ENCODE data around the gene MAP4K4. TPM values are rescaled to one million over a fixed set of nuclear protein-coding genes. Genes with fewer than 3 reads are reported as not detected.

The MAP4K4 gene
- total and polyA plus RNA-seq, 5 donors from 2014 or later, result 6.7 to 179 (median 14.7) TPM

- Mint-ChIP-seq H3K27me3 (no peaks in the 10 kb centered on the region), H3K9me3 (no peaks in the 10 kb centered on the region), H3K36me3 (peaks cover 10% of the 10 kb centered on the region), H3K4me3 (peak overlapping the region; percentile 35 to 73 (median 44)), H3K27ac (peak overlapping the region in 2 of 3 donors; percentile 43 to 59), H3K4me1 (peaks cover 48 to 98% (median 79%) of the 10 kb centered on the region in 4 donors)
- peak in 1 of 3 donors; percentile 67 for DNase-seq
- Histone ChIP-seq H3K36me3 (ENCODE audit: control insufficient read depth, insufficient read depth, low read length) (no peaks in the 10 kb centered on the region), H3K4me3 (ENCODE audit: low read depth, low read length) (peak overlapping the region; percentile 29), H3K27me3 (ENCODE audit: control insufficient read depth, insufficient read depth, low read length) (no peaks in the 10 kb centered on the region), H3K27ac (ENCODE audit: insufficient read depth, low read length, poor library complexity, severe bottlenecking) (no peak overlapping the region), H3K9me3 (ENCODE audit: control insufficient read depth in 2 of 2, low read length in 2 of 2) (no peaks in the 10 kb centered on the region), H3K4me1 (ENCODE audit: control insufficient read depth, insufficient read depth, low read length, poor library complexity, severe bottlenecking) (peaks cover 81% of the 10 kb centered on the region)
- peak; percentile 55 to 67 for ATAC-seq (ENCODE audit: low read depth in 2 of 2)
Observed at GRCh38 chr2:101725038-101725437, 27.5 kb downstream of the MAP4K4 start.

GRCh38 chr2:101725515-101726192, 28.1 kb downstream of the MAP4K4 start:
- Histone ChIP-seq H3K9me3 (ENCODE audit: control insufficient read depth in 2 of 2, low read length in 2 of 2) (no peaks in the 10 kb centered on the region), H3K27me3 (ENCODE audit: control insufficient read depth, insufficient read depth, low read length) (no peaks in the 10 kb centered on the region), H3K36me3 (ENCODE audit: control insufficient read depth, insufficient read depth, low read length) (no peaks in the 10 kb centered on the region), H3K27ac (ENCODE audit: insufficient read depth, low read length, poor library complexity, severe bottlenecking) (no peak overlapping the region), H3K4me1 (ENCODE audit: control insufficient read depth, insufficient read depth, low read length, poor library complexity, severe bottlenecking) (peaks cover 81% of the 10 kb centered on the region), H3K4me3 (ENCODE audit: low read depth, low read length) (no peak overlapping the region)
- Mint-ChIP-seq H3K4me1 (peaks cover 51 to 98% (median 81%) of the 10 kb centered on the region in 4 donors), H3K27me3 (no peaks in the 10 kb centered on the region), H3K27ac (peak overlapping the region in 2 of 3 donors; percentile 17 to 44), H3K9me3 (no peaks in the 10 kb centered on the region), H3K36me3 (peaks cover 10% of the 10 kb centered on the region), H3K4me3 (peak overlapping the region in 2 of 4 donors; percentile 50 to 73)
- peak in 1 of 3 donors; percentile 28 for DNase-seq
- ATAC-seq (ENCODE audit: low read depth in 2 of 2), result no peak

- Mint-ChIP-seq H3K27ac (peak overlapping the region in 1 of 3 donors; percentile 88), H3K4me1 (peaks cover 43 to 93% (median 73%) of the 10 kb centered on the region in 4 donors), H3K27me3 (no peaks in the 10 kb centered on the region), H3K36me3 (peaks cover 7% of the 10 kb centered on the region), H3K9me3 (no peaks in the 10 kb centered on the region), H3K4me3 (peak overlapping the region in 3 of 4 donors; percentile 32 to 75 (median 47))
- ATAC-seq (ENCODE audit: low read depth in 2 of 2) (no peak), DNase-seq (no peak)
- peaks cover 81% of the 10 kb centered on the region for H3K4me1 ChIP-seq (ENCODE audit: control insufficient read depth, insufficient read depth, low read length, poor library complexity, severe bottlenecking)
- peak overlapping the region; percentile 42 for H3K27ac ChIP-seq (ENCODE audit: insufficient read depth, low read length, poor library complexity, severe bottlenecking)
- no peaks in the 10 kb centered on the region for H3K9me3 ChIP-seq (ENCODE audit: control insufficient read depth in 2 of 2, low read length in 2 of 2)
- H3K27me3 ChIP-seq (ENCODE audit: control insufficient read depth, insufficient read depth, low read length), result no peaks in the 10 kb centered on the region
- H3K4me3 ChIP-seq (ENCODE audit: low read depth, low read length), result no peak overlapping the region
- H3K36me3 ChIP-seq (ENCODE audit: control insufficient read depth, insufficient read depth, low read length), result no peaks in the 10 kb centered on the region
Observed at GRCh38 chr2:101728865-101729264, 31.4 kb downstream of the MAP4K4 start.

GRCh38 chr2:101729521-101730190, 32.1 kb downstream of the MAP4K4 start:
- H3K4me3 Mint-ChIP-seq, result peak overlapping the region; percentile 58 to 75 (median 74)
- H3K36me3 Mint-ChIP-seq, result peaks cover 4% of the 10 kb centered on the region
- no peaks in the 10 kb centered on the region for H3K36me3 ChIP-seq (ENCODE audit: control insufficient read depth, insufficient read depth, low read length)
- peaks cover 43 to 92% (median 69%) of the 10 kb centered on the region in 4 donors for H3K4me1 Mint-ChIP-seq
- peak in 1 of 3 donors; percentile 59 for DNase-seq
- peaks cover 80% of the 10 kb centered on the region for H3K4me1 ChIP-seq (ENCODE audit: control insufficient read depth, insufficient read depth, low read length, poor library complexity, severe bottlenecking)
- ATAC-seq (ENCODE audit: low read depth in 2 of 2), result peak; percentile 50 to 53
- H3K27ac ChIP-seq (ENCODE audit: insufficient read depth, low read length, poor library complexity, severe bottlenecking), result peak overlapping the region; percentile 42
- H3K27me3 ChIP-seq (ENCODE audit: control insufficient read depth, insufficient read depth, low read length), result no peaks in the 10 kb centered on the region
- H3K9me3 Mint-ChIP-seq, result no peaks in the 10 kb centered on the region
- no peaks in the 10 kb centered on the region for H3K9me3 ChIP-seq (ENCODE audit: control insufficient read depth in 2 of 2, low read length in 2 of 2)
- H3K27me3 Mint-ChIP-seq, result no peaks in the 10 kb centered on the region
- H3K4me3 ChIP-seq (ENCODE audit: low read depth, low read length), result peak overlapping the region; percentile 71
- H3K27ac Mint-ChIP-seq, result peak overlapping the region; percentile 78 to 89 (median 88)

GRCh38 chr2:101731221-101732054, 33.9 kb downstream of the MAP4K4 start:
- no peaks in the 10 kb centered on the region for H3K27me3 ChIP-seq (ENCODE audit: control insufficient read depth, insufficient read depth, low read length)
- no peak overlapping the region for H3K4me3 ChIP-seq (ENCODE audit: low read depth, low read length)
- peaks cover 79% of the 10 kb centered on the region for H3K4me1 ChIP-seq (ENCODE audit: control insufficient read depth, insufficient read depth, low read length, poor library complexity, severe bottlenecking)
- H3K27ac Mint-ChIP-seq, result peak overlapping the region in 1 of 3 donors; percentile 46
- no peaks in the 10 kb centered on the region for H3K9me3 Mint-ChIP-seq
- peaks cover 42 to 92% (median 70%) of the 10 kb centered on the region in 4 donors for H3K4me1 Mint-ChIP-seq
- H3K27me3 Mint-ChIP-seq, result no peaks in the 10 kb centered on the region
- H3K4me3 Mint-ChIP-seq, result no peak overlapping the region
- no peaks in the 10 kb centered on the region for H3K9me3 ChIP-seq (ENCODE audit: control insufficient read depth in 2 of 2, low read length in 2 of 2)
- ATAC-seq (ENCODE audit: low read depth in 2 of 2) (no peak), DNase-seq (no peak)
- H3K36me3 ChIP-seq (ENCODE audit: control insufficient read depth, insufficient read depth, low read length), result no peaks in the 10 kb centered on the region
- peaks cover 3% of the 10 kb centered on the region for H3K36me3 Mint-ChIP-seq
- no peak overlapping the region for H3K27ac ChIP-seq (ENCODE audit: insufficient read depth, low read length, poor library complexity, severe bottlenecking)

- no peaks in the 10 kb centered on the region for H3K9me3 ChIP-seq (ENCODE audit: control insufficient read depth in 2 of 2, low read length in 2 of 2)
- Mint-ChIP-seq H3K4me1 (peaks cover 44 to 92% (median 71%) of the 10 kb centered on the region in 4 donors), H3K27ac (peak overlapping the region in 1 of 3 donors; percentile 48), H3K9me3 (no peaks in the 10 kb centered on the region), H3K4me3 (peak overlapping the region in 1 of 4 donors; percentile 59), H3K36me3 (peaks cover 3% of the 10 kb centered on the region), H3K27me3 (no peaks in the 10 kb centered on the region)
- H3K27me3 ChIP-seq (ENCODE audit: control insufficient read depth, insufficient read depth, low read length), result no peaks in the 10 kb centered on the region
- no peak for ATAC-seq (ENCODE audit: low read depth in 2 of 2)
- H3K36me3 ChIP-seq (ENCODE audit: control insufficient read depth, insufficient read depth, low read length), result no peaks in the 10 kb centered on the region
- DNase-seq, result no peak
- H3K27ac ChIP-seq (ENCODE audit: insufficient read depth, low read length, poor library complexity, severe bottlenecking), result no peak overlapping the region
- no peak overlapping the region for H3K4me3 ChIP-seq (ENCODE audit: low read depth, low read length)
- peaks cover 76% of the 10 kb centered on the region for H3K4me1 ChIP-seq (ENCODE audit: control insufficient read depth, insufficient read depth, low read length, poor library complexity, severe bottlenecking)
Observed at GRCh38 chr2:101732199-101732598, 34.7 kb downstream of the MAP4K4 start.

- peak overlapping the region; percentile 31 to 69 (median 48) for H3K27ac Mint-ChIP-seq
- H3K9me3 Mint-ChIP-seq, result no peaks in the 10 kb centered on the region
- DNase-seq (no peak), ATAC-seq (ENCODE audit: low read depth in 2 of 2) (no peak)
- peak overlapping the region in 3 of 4 donors; percentile 16 to 61 (median 58) for H3K4me3 Mint-ChIP-seq
- Histone ChIP-seq H3K4me1 (ENCODE audit: control insufficient read depth, insufficient read depth, low read length, poor library complexity, severe bottlenecking) (peaks cover 79% of the 10 kb centered on the region), H3K4me3 (ENCODE audit: low read depth, low read length) (no peak overlapping the region), H3K36me3 (ENCODE audit: control insufficient read depth, insufficient read depth, low read length) (no peaks in the 10 kb centered on the region), H3K27me3 (ENCODE audit: control insufficient read depth, insufficient read depth, low read length) (no peaks in the 10 kb centered on the region), H3K9me3 (ENCODE audit: control insufficient read depth in 2 of 2, low read length in 2 of 2) (no peaks in the 10 kb centered on the region), H3K27ac (ENCODE audit: insufficient read depth, low read length, poor library complexity, severe bottlenecking) (no peak overlapping the region)
- H3K27me3 Mint-ChIP-seq, result no peaks in the 10 kb centered on the region
- peaks cover 3% of the 10 kb centered on the region for H3K36me3 Mint-ChIP-seq
- peaks cover 44 to 91% (median 71%) of the 10 kb centered on the region in 4 donors for H3K4me1 Mint-ChIP-seq
Observed at GRCh38 chr2:101732773-101733256, 35.3 kb downstream of the MAP4K4 start.

All from CD4-positive, CD25-positive, alpha-beta regulatory T cell (primary cell).